Naive thymus-derived CD4-positive, alpha-beta T cell (primary cell): ENCODE data around the gene PRND. TPM values are rescaled to one million over a fixed set of nuclear protein-coding genes. Genes with fewer than 3 reads are reported as not detected.

Experiments
- ATAC-seq: fragments of 150-1000 bp; cut with Tn5 transposase; 2 replicates; pipeline ENCODE4 v1.10.0; 2021; ENCODE audit warnings: mild to moderate bottlenecking, moderate library complexity
- CTCF ChIA-PET: fragments of 350-600 bp; sonication (Branson Sonifier 250); formaldehyde crosslinking; loops from one replicate; lab custom pipeline; 2021; ENCODE audit warnings: antibody characterized with exemption; lab: Charles Lee
- POLR2A ChIA-PET: fragments of 350-600 bp; sonication (Branson Sonifier 250); formaldehyde crosslinking; loops from one replicate; lab custom pipeline; 2021; ENCODE audit warnings: antibody characterized with exemption, inconsistent platforms; lab: Charles Lee
- DNase-seq, 9 donors: peaks; one replicate each; pipeline versions ENCODE4 v3.0.0 to v3.0.0-alpha.2; 2020 to 2022; ENCODE audit warnings: mixed read lengths in 1 of 9
- H3K27ac ChIP-seq: one replicate; pipeline ENCODE4 v1.7.0; 2013; ENCODE audit warnings: mild to moderate bottlenecking, low read depth, low read length, moderate library complexity
- H3K27me3 ChIP-seq, 2 donors: one replicate each; pipeline ENCODE4 v1.7.0; 2013; ENCODE audit warnings: low read length in 2 of 2, mild to moderate bottlenecking in 2 of 2, moderate library complexity in 2 of 2; ENCODE audit not compliant: control insufficient read depth in 2 of 2, insufficient read depth in 2 of 2
- H3K36me3 ChIP-seq, 3 experiments: 1 replicate in 2 of 3; 2 replicates in 1 of 3; pipeline ENCODE4 v1.7.0; 2013; ENCODE audit warnings: low read length in 3 of 3, mild to moderate bottlenecking in 3 of 3, moderate library complexity in 1 of 3; ENCODE audit not compliant: insufficient read depth in 3 of 3, control insufficient read depth in 2 of 3
- H3K4me1 ChIP-seq, 2 donors: one replicate each; pipeline ENCODE4 v1.7.0; 2013; ENCODE audit warnings: low read length in 2 of 2, mild to moderate bottlenecking in 2 of 2, moderate library complexity in 1 of 2; ENCODE audit not compliant: control insufficient read depth in 2 of 2, insufficient read depth in 2 of 2
- H3K4me3 ChIP-seq: 2 replicates; pipeline ENCODE4 v1.7.0; 2013; ENCODE audit warnings: mild to moderate bottlenecking, low read length
- H3K9me3 ChIP-seq, 3 experiments: 1 replicate in 2 of 3; 2 replicates in 1 of 3; pipeline ENCODE4 v1.7.0; 2013; ENCODE audit warnings: low read length in 3 of 3; ENCODE audit not compliant: control insufficient read depth in 2 of 3
- H3K27ac Mint-ChIP-seq, 9 donors: one replicate each; pipeline ENCODE4 v1.8.0; 2020 to 2022; ENCODE audit warnings: mixed read lengths in 9 of 9, mild to moderate bottlenecking in 8 of 9, moderate library complexity in 5 of 9, inconsistent platforms in 2 of 9
- H3K27me3 Mint-ChIP-seq, 5 donors: one replicate each; pipeline ENCODE4 v1.8.0; 2021 to 2022; ENCODE audit warnings: mixed read lengths in 5 of 5, mild to moderate bottlenecking in 1 of 5
- H3K36me3 Mint-ChIP-seq, 5 donors: one replicate each; pipeline ENCODE4 v1.8.0; 2020 to 2022; ENCODE audit warnings: mixed read lengths in 5 of 5, mild to moderate bottlenecking in 3 of 5, inconsistent platforms in 1 of 5
- H3K4me1 Mint-ChIP-seq, 7 donors: one replicate each; pipeline ENCODE4 v1.8.0; 2020 to 2022; ENCODE audit warnings: mixed read lengths in 7 of 7, mild to moderate bottlenecking in 3 of 7, inconsistent platforms in 1 of 7
- H3K4me3 Mint-ChIP-seq, 10 donors: one replicate each; pipeline ENCODE4 v1.8.0; 2020 to 2022; ENCODE audit warnings: mild to moderate bottlenecking in 10 of 10, mixed read lengths in 10 of 10, moderate library complexity in 6 of 10, inconsistent platforms in 2 of 10
- H3K9me3 Mint-ChIP-seq, 11 donors: one replicate each; pipeline ENCODE4 v1.8.0; 2020 to 2022; ENCODE audit warnings: mixed read lengths in 11 of 11, mild to moderate bottlenecking in 4 of 11, inconsistent platforms in 1 of 11, moderate library complexity in 1 of 11
- intact Hi-C, 2 donors: fragments of 100-400 bp; cut with micrococcal nuclease; formaldehyde crosslinking; loops; one replicate each; pipeline ENCODE4 v1.15.1; 2023
- polyA plus RNA-seq, 2 donors: library from polyadenylated mRNA; unstranded; fragments of 300-500 nt; fragmentation: Illumina TruSeq; gene quantifications; one replicate each; pipeline ENCODE4 v1.2.3, GENCODE V29; 2021
- total RNA-seq, 6 experiments: library from RNA in 5 of 6; stranded (reverse) in 5 of 6; gene quantifications; 1 replicate in 5 of 6; 2 replicates in 1 of 6; pipeline ENCODE4 v1.2.3 and lab custom pipeline; 2021 to 2026

Gene PRND
- total and polyA plus RNA-seq, 7 experiments from 2014 or later, result 0.05 to 0.12 TPM; not detected in 5

GRCh38 chr20:4724459-4725262 is 3.0 kb downstream of the PRND start:
- peaks cover 9 to 33% (median 23%) of the 10 kb centered on the region in 7 donors for H3K4me1 Mint-ChIP-seq
- intact Hi-C loops, result no loop called here
- Histone ChIP-seq H3K4me1 (peaks cover 0 to 14% of the 10 kb centered on the region in 2 donors), H3K27me3 (no peaks in the 10 kb centered on the region), H3K4me3 (no peak overlapping the region), H3K27ac (no peak overlapping the region), H3K36me3 (no peaks in the 10 kb centered on the region), H3K9me3 (no peaks in the 10 kb centered on the region)
- H3K4me3 Mint-ChIP-seq, result no peak overlapping the region
- no peaks in the 10 kb centered on the region for H3K36me3 Mint-ChIP-seq
- no peak for DNase-seq
- CTCF ChIA-PET, result interaction anchor here (0.6 to 5.9 kb wide), 4 partner anchors 14 to 384 kb away, joined by 3 to 35 read pairs (median 6); no protein-coding TSS in a partner anchor
- H3K9me3 Mint-ChIP-seq, result no peaks in the 10 kb centered on the region
- ATAC-seq, result no peak
- POLR2A ChIA-PET, result no interaction called here
- peak overlapping the region in 2 of 9 donors; percentile 29 to 55 for H3K27ac Mint-ChIP-seq
- H3K27me3 Mint-ChIP-seq, result peaks cover 0 to 6% (median 0%) of the 10 kb centered on the region in 5 donors

- H3K9me3 Mint-ChIP-seq, result no peaks in the 10 kb centered on the region
- intact Hi-C loops, result no loop called here
- DNase-seq, result no peak
- Histone ChIP-seq H3K4me3 (no peak overlapping the region), H3K4me1 (peaks cover 0 to 14% of the 10 kb centered on the region in 2 donors), H3K36me3 (no peaks in the 10 kb centered on the region), H3K27me3 (no peaks in the 10 kb centered on the region), H3K27ac (no peak overlapping the region), H3K9me3 (no peaks in the 10 kb centered on the region)
- peak overlapping the region in 2 of 9 donors; percentile 29 to 55 for H3K27ac Mint-ChIP-seq
- H3K4me1 Mint-ChIP-seq, result peaks cover 9 to 31% (median 20%) of the 10 kb centered on the region in 7 donors
- H3K4me3 Mint-ChIP-seq, result no peak overlapping the region
- ATAC-seq, result no peak
- POLR2A ChIA-PET, result no interaction called here
- CTCF ChIA-PET, result interaction anchor here (1.1 to 5.9 kb wide), 4 partner anchors 14 to 120 kb away, joined by 3 to 35 read pairs (median 6); no protein-coding TSS in a partner anchor
- H3K27me3 Mint-ChIP-seq, result peaks cover 0 to 6% (median 0%) of the 10 kb centered on the region in 5 donors
- no peaks in the 10 kb centered on the region for H3K36me3 Mint-ChIP-seq
Measured at GRCh38 chr20:4725263-4725550, 3.5 kb downstream of the PRND start.

GRCh38 chr20:4726710-4727397 is 5.1 kb downstream of the PRND start:
- peak in 7 of 9 donors; percentile 35 to 74 (median 66) for DNase-seq
- POLR2A ChIA-PET, result interaction anchor here (1.4 kb wide), 1 partner anchor 42 kb away, joined by 3 read pairs; no protein-coding TSS in a partner anchor
- H3K36me3 ChIP-seq, result no peaks in the 10 kb centered on the region
- Mint-ChIP-seq H3K9me3 (no peaks in the 10 kb centered on the region), H3K27me3 (peaks cover 0 to 7% (median under 1%) of the 10 kb centered on the region in 5 donors), H3K4me3 (peak overlapping the region; percentile 58 to 80 (median 70)), H3K4me1 (peaks cover 9 to 22% (median 11%) of the 10 kb centered on the region in 7 donors), H3K27ac (peak overlapping the region; percentile 43 to 96 (median 82)), H3K36me3 (no peaks in the 10 kb centered on the region)
- peaks cover 0 to 7% of the 10 kb centered on the region in 2 donors for H3K4me1 ChIP-seq
- H3K9me3 ChIP-seq, result no peaks in the 10 kb centered on the region
- peak overlapping the region; percentile 62 for H3K27ac ChIP-seq
- intact Hi-C loops, result no loop called here
- peak overlapping the region; percentile 29 for H3K4me3 ChIP-seq
- CTCF ChIA-PET, result interaction anchor here (0.6 to 5.9 kb wide), 3 partner anchors 11 to 117 kb away, joined by 3 to 35 read pairs (median 3); no protein-coding TSS in a partner anchor
- H3K27me3 ChIP-seq, result no peaks in the 10 kb centered on the region
- ATAC-seq, result peak; percentile 90

- no peak overlapping the region for H3K4me3 Mint-ChIP-seq
- intact Hi-C loops, result no loop called here
- H3K36me3 Mint-ChIP-seq, result peaks cover 0 to 5% (median 0%) of the 10 kb centered on the region in 5 donors
- H3K27ac ChIP-seq, result no peak overlapping the region
- no peaks in the 10 kb centered on the region for H3K36me3 ChIP-seq
- peak overlapping the region in 3 of 9 donors; percentile 32 to 57 (median 41) for H3K27ac Mint-ChIP-seq
- DNase-seq (no peak), ATAC-seq (no peak)
- H3K4me3 ChIP-seq, result no peak overlapping the region
- no peaks in the 10 kb centered on the region for H3K9me3 ChIP-seq
- ChIA-PET POLR2A (no interaction called here), CTCF (no interaction called here)
- peaks cover 9 to 22% (median 11%) of the 10 kb centered on the region in 7 donors for H3K4me1 Mint-ChIP-seq
- H3K27me3 Mint-ChIP-seq, result peaks cover 11 to 14% (median 12%) of the 10 kb centered on the region in 5 donors
- peaks cover 0 to 7% of the 10 kb centered on the region in 2 donors for H3K4me1 ChIP-seq
- H3K27me3 ChIP-seq, result no peaks in the 10 kb centered on the region
- peaks cover 0 to 2% (median 0%) of the 10 kb centered on the region in 11 donors for H3K9me3 Mint-ChIP-seq
Measured at GRCh38 chr20:4728120-4728760, 6.5 kb downstream of the PRND start.

- Histone ChIP-seq H3K36me3 (no peaks in the 10 kb centered on the region), H3K27ac (no peak overlapping the region), H3K4me3 (no peak overlapping the region), H3K9me3 (no peaks in the 10 kb centered on the region), H3K4me1 (peaks cover 0 to 7% of the 10 kb centered on the region in 2 donors), H3K27me3 (no peaks in the 10 kb centered on the region)
- intact Hi-C loops, result no loop called here
- Mint-ChIP-seq H3K27me3 (peaks cover 12 to 18% (median 17%) of the 10 kb centered on the region in 5 donors), H3K36me3 (peaks cover 0 to 5% (median 0%) of the 10 kb centered on the region in 5 donors), H3K27ac (no peak overlapping the region), H3K4me3 (no peak overlapping the region), H3K9me3 (peaks cover 0 to 2% (median 0%) of the 10 kb centered on the region in 11 donors), H3K4me1 (peaks cover 9 to 22% (median 11%) of the 10 kb centered on the region in 7 donors)
- DNase-seq, result no peak
- POLR2A ChIA-PET, result no interaction called here
- CTCF ChIA-PET, result no interaction called here
- no peak for ATAC-seq
Measured at GRCh38 chr20:4729265-4729664, 7.6 kb downstream of the PRND start.

- Histone ChIP-seq H3K27ac (no peak overlapping the region), H3K27me3 (no peaks in the 10 kb centered on the region), H3K9me3 (no peaks in the 10 kb centered on the region), H3K4me1 (peaks cover 0 to 7% of the 10 kb centered on the region in 2 donors), H3K36me3 (no peaks in the 10 kb centered on the region), H3K4me3 (no peak overlapping the region)
- Mint-ChIP-seq H3K27ac (no peak overlapping the region), H3K4me1 (peaks cover 9 to 22% (median 11%) of the 10 kb centered on the region in 7 donors), H3K27me3 (peaks cover 18 to 22% (median 21%) of the 10 kb centered on the region in 5 donors), H3K4me3 (no peak overlapping the region), H3K9me3 (peaks cover 0 to 2% (median 0%) of the 10 kb centered on the region in 11 donors), H3K36me3 (peaks cover 0 to 5% (median 0%) of the 10 kb centered on the region in 5 donors)
- DNase-seq (no peak), ATAC-seq (no peak)
- intact Hi-C loops, result no loop called here
- ChIA-PET POLR2A (no interaction called here), CTCF (interaction anchor here (1.1 kb wide), 1 partner anchor 11 kb away, joined by 3 read pairs; no protein-coding TSS in a partner anchor)
Measured at GRCh38 chr20:4730780-4731179, 9.1 kb downstream of the PRND start.
